Measurements from ENCODE around the gene PRRT4.

DNA sequence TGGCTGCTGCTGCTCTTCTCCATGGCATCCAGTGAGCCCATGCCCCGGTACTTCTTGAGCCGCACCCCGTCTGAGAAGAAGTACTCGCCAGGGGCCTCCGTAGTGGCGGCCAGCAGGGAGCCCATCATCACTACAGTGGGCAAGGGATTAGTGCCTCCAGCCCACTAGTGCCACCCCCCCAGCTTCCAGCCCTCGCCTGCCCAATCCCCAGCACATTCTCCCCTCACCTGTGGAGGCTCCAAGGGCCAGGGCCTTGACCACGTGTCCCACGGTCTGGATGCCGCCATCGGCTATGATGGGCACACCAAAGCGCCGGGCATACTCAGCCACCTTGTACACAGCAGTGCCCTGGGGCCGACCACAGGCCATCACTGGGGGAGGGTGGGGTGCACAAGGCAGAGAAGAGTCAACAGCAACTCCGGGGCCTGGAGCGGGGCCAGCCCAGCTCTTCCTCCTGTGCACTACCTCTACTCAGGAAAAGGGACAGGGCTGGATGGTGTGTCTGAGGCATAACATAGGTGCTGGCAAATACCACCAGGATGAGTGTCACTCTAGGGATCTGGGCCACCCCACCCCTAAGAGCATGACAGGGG, 33.5 kb upstream of the PRRT4 start:
- TF ChIP-seq, protein P1, sequence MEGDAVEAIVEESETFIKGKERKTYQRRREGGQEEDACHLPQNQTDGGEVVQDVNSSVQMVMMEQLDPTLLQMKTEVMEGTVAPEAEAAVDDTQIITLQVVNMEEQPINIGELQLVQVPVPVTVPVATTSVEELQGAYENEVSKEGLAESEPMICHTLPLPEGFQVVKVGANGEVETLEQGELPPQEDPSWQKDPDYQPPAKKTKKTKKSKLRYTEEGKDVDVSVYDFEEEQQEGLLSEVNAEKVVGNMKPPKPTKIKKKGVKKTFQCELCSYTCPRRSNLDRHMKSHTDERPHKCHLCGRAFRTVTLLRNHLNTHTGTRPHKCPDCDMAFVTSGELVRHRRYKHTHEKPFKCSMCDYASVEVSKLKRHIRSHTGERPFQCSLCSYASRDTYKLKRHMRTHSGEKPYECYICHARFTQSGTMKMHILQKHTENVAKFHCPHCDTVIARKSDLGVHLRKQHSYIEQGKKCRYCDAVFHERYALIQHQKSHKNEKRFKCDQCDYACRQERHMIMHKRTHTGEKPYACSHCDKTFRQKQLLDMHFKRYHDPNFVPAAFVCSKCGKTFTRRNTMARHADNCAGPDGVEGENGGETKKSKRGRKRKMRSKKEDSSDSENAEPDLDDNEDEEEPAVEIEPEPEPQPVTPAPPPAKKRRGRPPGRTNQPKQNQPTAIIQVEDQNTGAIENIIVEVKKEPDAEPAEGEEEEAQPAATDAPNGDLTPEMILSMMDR (IDR thresholded peaks at IDR 0.05; ENCODE audit: low read length): no peak
- TF ChIP-seq EZH2 (IDR thresholded peaks at IDR 0.05; ENCODE audit: borderline replicate concordance, low read length): no peak
